Naive thymus-derived CD8-positive, alpha-beta T cell (primary cell): Measurements from ENCODE around the gene DCLK2. TPM values are rescaled to one million over a fixed set of nuclear protein-coding genes. Genes with fewer than 3 reads are reported as not detected.
A peak's percentile ranks its signal among the peaks of the same experiment; 100 is the strongest.

Experiments
- ATAC-seq, 2 donors: fragments of 150-1000 bp; cut with Tn5 transposase in 1 of 2; sonication (Bioruptor Pico), chemical (Tn5 transposase) in 1 of 2; 1 replicate in 1 of 2; 2 replicates in 1 of 2; pipeline ENCODE4 v1.10.0; 2021; ENCODE audit warnings: mild to moderate bottlenecking in 2 of 2, moderate library complexity in 2 of 2
- POLR2A ChIA-PET: fragments of 350-600 bp; sonication (Branson Sonifier 250); formaldehyde crosslinking; loops from one replicate; lab custom pipeline; 2021; ENCODE audit warnings: antibody characterized with exemption; lab: Charles Lee
- DNase-seq, 10 donors: peaks; one replicate each; pipeline versions ENCODE4 v3.0.0 to v3.0.0-alpha.2; 2020 to 2022
- H3K27ac Mint-ChIP-seq, 10 donors: one replicate each; pipeline ENCODE4 v1.8.0; 2020 to 2022; ENCODE audit warnings: mild to moderate bottlenecking in 10 of 10, mixed read lengths in 10 of 10, moderate library complexity in 4 of 10, inconsistent platforms in 1 of 10
- H3K27me3 Mint-ChIP-seq, 5 donors: one replicate each; pipeline ENCODE4 v1.8.0; 2021 to 2022; ENCODE audit warnings: mixed read lengths in 5 of 5
- H3K36me3 Mint-ChIP-seq, 3 donors: one replicate each; pipeline ENCODE4 v1.8.0; 2020 to 2022; ENCODE audit warnings: mixed read lengths in 3 of 3, mild to moderate bottlenecking in 2 of 3, inconsistent platforms in 1 of 3
- H3K4me1 Mint-ChIP-seq, 4 donors: one replicate each; pipeline ENCODE4 v1.8.0; 2021 to 2022; ENCODE audit warnings: mixed read lengths in 4 of 4
- H3K4me3 Mint-ChIP-seq, 10 donors: one replicate each; pipeline ENCODE4 v1.8.0; 2020 to 2022; ENCODE audit warnings: mild to moderate bottlenecking in 10 of 10, mixed read lengths in 10 of 10, moderate library complexity in 6 of 10, inconsistent platforms in 1 of 10
- H3K9me3 Mint-ChIP-seq, 9 donors: one replicate each; pipeline ENCODE4 v1.8.0; 2020 to 2022; ENCODE audit warnings: mixed read lengths in 9 of 9, mild to moderate bottlenecking in 3 of 9, inconsistent platforms in 1 of 9, moderate library complexity in 1 of 9
- polyA plus RNA-seq, 3 donors: library from polyadenylated mRNA; unstranded; fragments of 300-500 nt; fragmentation: Illumina TruSeq; gene quantifications; one replicate each; pipeline ENCODE4 v1.2.3, GENCODE V29; 2021
- total RNA-seq, 8 experiments: library from RNA in 2 of 8; stranded (reverse) in 2 of 8; gene quantifications; one replicate each; pipeline ENCODE4 v1.2.3 and lab custom pipeline; 2021 to 2026

Gene DCLK2
- total and polyA plus RNA-seq, 5 experiments from 2014 or later: 0.20 TPM; not detected in 4

- no peak for ATAC-seq
- Mint-ChIP-seq H3K4me1 (no peaks in the 10 kb centered on the region), H3K4me3 (no peak overlapping the region), H3K27me3 (no peaks in the 10 kb centered on the region), H3K9me3 (no peaks in the 10 kb centered on the region), H3K36me3 (peaks cover 0 to 10% (median 2%) of the 10 kb centered on the region in 3 donors), H3K27ac (no peak overlapping the region)
- no peak for DNase-seq
- POLR2A ChIA-PET: no interaction called here
Measured at GRCh38 chr4:150255610-150256224, 177.5 kb downstream of the DCLK2 start.

GRCh38 chr4:150256225-150256620, 178.0 kb downstream of the DCLK2 start:
- ATAC-seq (no peak), DNase-seq (no peak)
- no peaks in the 10 kb centered on the region for H3K27me3 Mint-ChIP-seq
- no peaks in the 10 kb centered on the region for H3K4me1 Mint-ChIP-seq
- H3K36me3 Mint-ChIP-seq: peaks cover 0 to 10% (median 5%) of the 10 kb centered on the region in 3 donors
- peak overlapping the region in 1 of 10 donors; percentile 43 for H3K27ac Mint-ChIP-seq
- POLR2A ChIA-PET: no interaction called here
- no peaks in the 10 kb centered on the region for H3K9me3 Mint-ChIP-seq
- H3K4me3 Mint-ChIP-seq: peak overlapping the region in 1 of 10 donors; percentile 7

GRCh38 chr4:150256841-150257730, 178.8 kb downstream of the DCLK2 start:
- peak overlapping the region in 2 of 10 donors; percentile 27 to 68 for H3K27ac Mint-ChIP-seq
- H3K9me3 Mint-ChIP-seq: no peaks in the 10 kb centered on the region
- DNase-seq: no peak
- POLR2A ChIA-PET: no interaction called here
- H3K4me1 Mint-ChIP-seq: no peaks in the 10 kb centered on the region
- peaks cover 0 to 11% (median 10%) of the 10 kb centered on the region in 3 donors for H3K36me3 Mint-ChIP-seq
- H3K4me3 Mint-ChIP-seq: no peak overlapping the region
- no peak for ATAC-seq
- no peaks in the 10 kb centered on the region for H3K27me3 Mint-ChIP-seq

GRCh38 chr4:150258569-150258968, 180.3 kb downstream of the DCLK2 start:
- Mint-ChIP-seq H3K4me3 (no peak overlapping the region), H3K27ac (peak overlapping the region in 1 of 10 donors; percentile 35), H3K9me3 (no peaks in the 10 kb centered on the region), H3K27me3 (no peaks in the 10 kb centered on the region), H3K36me3 (peaks cover 0 to 13% (median 11%) of the 10 kb centered on the region in 3 donors), H3K4me1 (no peaks in the 10 kb centered on the region)
- DNase-seq: no peak
- ATAC-seq: no peak
- POLR2A ChIA-PET: no interaction called here

- no peaks in the 10 kb centered on the region for H3K4me1 Mint-ChIP-seq
- POLR2A ChIA-PET: no interaction called here
- H3K4me3 Mint-ChIP-seq: no peak overlapping the region
- H3K9me3 Mint-ChIP-seq: no peaks in the 10 kb centered on the region
- ATAC-seq (no peak), DNase-seq (no peak)
- H3K27ac Mint-ChIP-seq: peak overlapping the region in 4 of 10 donors; percentile 22 to 77 (median 49)
- no peaks in the 10 kb centered on the region for H3K27me3 Mint-ChIP-seq
- H3K36me3 Mint-ChIP-seq: peaks cover 8 to 28% (median 21%) of the 10 kb centered on the region in 3 donors
Measured at GRCh38 chr4:150259861-150260567, 181.8 kb downstream of the DCLK2 start.

GRCh38 chr4:150261571-150261970, 183.3 kb downstream of the DCLK2 start:
- Mint-ChIP-seq H3K27ac (peak overlapping the region in 4 of 10 donors; percentile 22 to 76 (median 33)), H3K27me3 (no peaks in the 10 kb centered on the region), H3K36me3 (peaks cover 8 to 42% (median 23%) of the 10 kb centered on the region in 3 donors), H3K4me3 (no peak overlapping the region), H3K4me1 (no peaks in the 10 kb centered on the region), H3K9me3 (no peaks in the 10 kb centered on the region)
- no peak for ATAC-seq
- no peak for DNase-seq
- POLR2A ChIA-PET: no interaction called here

GRCh38 chr4:150262611-150263010, 184.4 kb downstream of the DCLK2 start:
- ATAC-seq (no peak), DNase-seq (no peak)
- H3K36me3 Mint-ChIP-seq: peaks cover 8 to 49% (median 27%) of the 10 kb centered on the region in 3 donors
- peak overlapping the region in 2 of 10 donors; percentile 10 to 27 for H3K27ac Mint-ChIP-seq
- H3K4me3 Mint-ChIP-seq: no peak overlapping the region
- H3K27me3 Mint-ChIP-seq: no peaks in the 10 kb centered on the region
- peaks cover 0 to 3% (median 0%) of the 10 kb centered on the region in 4 donors for H3K4me1 Mint-ChIP-seq
- POLR2A ChIA-PET: no interaction called here
- no peaks in the 10 kb centered on the region for H3K9me3 Mint-ChIP-seq

GRCh38 chr4:150264595-150265161, 186.4 kb downstream of the DCLK2 start:
- Mint-ChIP-seq H3K9me3 (no peaks in the 10 kb centered on the region), H3K36me3 (peaks cover 13 to 68% (median 30%) of the 10 kb centered on the region in 3 donors), H3K27me3 (no peaks in the 10 kb centered on the region), H3K4me3 (no peak overlapping the region), H3K4me1 (peaks cover 0 to 3% (median 0%) of the 10 kb centered on the region in 4 donors), H3K27ac (no peak overlapping the region)
- ATAC-seq: no peak
- POLR2A ChIA-PET: no interaction called here
- no peak for DNase-seq

GRCh38 chr4:150265806-150266205, 187.6 kb downstream of the DCLK2 start:
- Mint-ChIP-seq H3K4me1 (peaks cover 0 to 3% (median 0%) of the 10 kb centered on the region in 4 donors), H3K27me3 (no peaks in the 10 kb centered on the region), H3K4me3 (no peak overlapping the region), H3K36me3 (peaks cover 13 to 73% (median 38%) of the 10 kb centered on the region in 3 donors), H3K9me3 (no peaks in the 10 kb centered on the region), H3K27ac (peak overlapping the region in 1 of 10 donors; percentile 70)
- DNase-seq (no peak), ATAC-seq (no peak)
- POLR2A ChIA-PET: interaction anchor here (0.7 kb wide), 1 partner anchor 26 kb away, joined by 3 read pairs; no protein-coding TSS in a partner anchor

- Mint-ChIP-seq H3K4me1 (peaks cover 0 to 8% (median 0%) of the 10 kb centered on the region in 4 donors), H3K9me3 (no peaks in the 10 kb centered on the region), H3K4me3 (no peak overlapping the region), H3K27me3 (no peaks in the 10 kb centered on the region), H3K27ac (peak overlapping the region in 2 of 10 donors; percentile 16 to 43), H3K36me3 (peaks cover 13 to 94% (median 45%) of the 10 kb centered on the region in 3 donors)
- ATAC-seq: no peak
- POLR2A ChIA-PET: no interaction called here
- DNase-seq: no peak
Measured at GRCh38 chr4:150268444-150268843, 190.2 kb downstream of the DCLK2 start.

- peaks cover 0 to 10% (median 2%) of the 10 kb centered on the region in 4 donors for H3K4me1 Mint-ChIP-seq
- H3K36me3 Mint-ChIP-seq: peaks cover 52 to 100% (median 97%) of the 10 kb centered on the region in 3 donors
- H3K9me3 Mint-ChIP-seq: peaks cover 0 to 19% (median 10%) of the 10 kb centered on the region in 9 donors
- H3K4me3 Mint-ChIP-seq: no peak overlapping the region
- DNase-seq: no peak
- H3K27ac Mint-ChIP-seq: no peak overlapping the region
- no peaks in the 10 kb centered on the region for H3K27me3 Mint-ChIP-seq
- ATAC-seq: no peak
- POLR2A ChIA-PET: no interaction called here
Measured at GRCh38 chr4:150278206-150278605, 200.0 kb downstream of the DCLK2 start.
